HEK293 (cell line): ENCODE measurements around the gene SAMD4B.

Experiments used
- CTCF ChIA-PET: fragments of 350-600 bp; formaldehyde crosslinking; extraction: SDS; loops from one replicate; lab custom pipeline; 2021; ENCODE audit warnings: antibody characterized with exemption; lab: Yijun Ruan, JAX
- POLR2A ChIA-PET: fragments of 300-600 bp; formaldehyde crosslinking; extraction: SDS; loops from one replicate; lab custom pipeline; 2020; ENCODE audit warnings: antibody characterized with exemption, inconsistent platforms; lab: Yijun Ruan, JAX
- H3K27ac ChIP-seq: fragments of 200-500 bp; sonication (Bioruptor generic); 2 replicates; pipeline ENCODE4 v1.5.1; 2014; ENCODE audit warnings: low read depth, low read length, control low read depth, inconsistent platforms; ENCODE audit errors: extremely low read depth
- H3K36me3 ChIP-seq, 2 experiments: fragments of 200-500 bp in 1 of 2; sonication (Bioruptor generic) in 1 of 2; 1 replicate in 1 of 2; 2 replicates in 1 of 2; pipeline ENCODE4 v1.5.1; 2014 to 2017; ENCODE audit warnings: inconsistent platforms in 2 of 2, low read length in 2 of 2; ENCODE audit not compliant: control insufficient read depth in 2 of 2, insufficient read depth in 1 of 2
- H3K4me1 ChIP-seq: fragments of 200-500 bp; sonication (Bioruptor generic); 2 replicates; pipeline ENCODE4 v1.5.1; 2014; ENCODE audit warnings: mild to moderate bottlenecking, low read length, inconsistent platforms; ENCODE audit not compliant: control insufficient read depth, insufficient read depth
- H3K4me3 ChIP-seq: 2 replicates; pipeline ENCODE4 v1.5.1; 2011; ENCODE audit warnings: low read depth, mild to moderate bottlenecking, control low read depth, low read length, moderate library complexity
- H3K9me3 ChIP-seq: fragments of 200-500 bp; sonication (Bioruptor generic); 2 replicates; pipeline ENCODE4 v1.5.1; 2014; ENCODE audit warnings: low read depth, low read length, inconsistent platforms; ENCODE audit not compliant: control insufficient read depth, insufficient read depth
- BCL11A ChIP-seq: fragments of 450-650 bp; formaldehyde crosslinking; IDR thresholded peaks from 2 replicates; pipeline ENCODE4 v1.5.1; 2016; ENCODE audit warnings: low read depth, missing biosample characterization, missing genetic modification characterization
- FEZF1 ChIP-seq: fragments of 450-650 bp; formaldehyde crosslinking; IDR thresholded peaks from 2 replicates; pipeline ENCODE4 v1.5.1; 2016; ENCODE audit warnings: missing biosample characterization, missing genetic modification characterization
- INSM2 ChIP-seq: fragments of 450-650 bp; formaldehyde crosslinking; IDR thresholded peaks from 2 replicates; pipeline ENCODE4 v1.5.1; 2016; ENCODE audit warnings: missing biosample characterization, missing genetic modification characterization
- SP2 ChIP-seq: fragments of 450-650 bp; formaldehyde crosslinking; IDR thresholded peaks from 2 replicates; pipeline ENCODE4 v1.5.1; 2016; ENCODE audit warnings: missing biosample characterization, missing genetic modification characterization
- WT1 ChIP-seq: fragments of 450-650 bp; formaldehyde crosslinking; IDR thresholded peaks from 2 replicates; pipeline ENCODE4 v1.5.1; 2016; ENCODE audit warnings: missing biosample characterization, missing genetic modification characterization
- ZBTB44 ChIP-seq: fragments of 450-650 bp; IDR thresholded peaks from 2 replicates; pipeline ENCODE4 v1.5.1; 2018; ENCODE audit warnings: missing biosample characterization, mild to moderate bottlenecking, missing genetic modification characterization
- ZNF121 ChIP-seq: fragments of 450-650 bp; formaldehyde crosslinking; IDR thresholded peaks from 2 replicates; pipeline ENCODE4 v1.5.1; 2016; ENCODE audit warnings: missing biosample characterization, missing genetic modification characterization
- ZNF169 ChIP-seq: fragments of 450-650 bp; formaldehyde crosslinking; IDR thresholded peaks from 2 replicates; pipeline ENCODE4 v1.5.1; 2016; ENCODE audit warnings: missing biosample characterization, missing genetic modification characterization
- ZNF184 ChIP-seq: fragments of 450-650 bp; IDR thresholded peaks from 2 replicates; pipeline ENCODE4 v1.5.1; 2018; ENCODE audit warnings: missing biosample characterization, mild to moderate bottlenecking, missing genetic modification characterization
- ZNF302 ChIP-seq: fragments of 450-650 bp; formaldehyde crosslinking; IDR thresholded peaks from 2 replicates; pipeline ENCODE4 v1.5.1; 2016; ENCODE audit warnings: missing biosample characterization, missing genetic modification characterization, low read depth
- ZNF335 ChIP-seq: fragments of 450-650 bp; formaldehyde crosslinking; conservative IDR thresholded peaks from 2 replicates; pipeline ENCODE4 v1.5.1; 2016; ENCODE audit warnings: missing biosample characterization, missing genetic modification characterization
- ZNF449 ChIP-seq: fragments of 450-650 bp; formaldehyde crosslinking; IDR thresholded peaks from 2 replicates; pipeline ENCODE4 v1.5.1; 2017; ENCODE audit warnings: missing biosample characterization, mild to moderate bottlenecking, missing genetic modification characterization, moderate library complexity
- ZNF473 ChIP-seq: fragments of 450-650 bp; formaldehyde crosslinking; IDR thresholded peaks from 2 replicates; pipeline ENCODE4 v1.5.1; 2017; ENCODE audit warnings: missing biosample characterization, missing genetic modification characterization
- ZNF544 ChIP-seq: fragments of 450-650 bp; formaldehyde crosslinking; IDR thresholded peaks from 2 replicates; pipeline ENCODE4 v1.5.0; 2017; ENCODE audit warnings: missing biosample characterization, missing genetic modification characterization
- ZNF626 ChIP-seq: fragments of 450-650 bp; sonication (Bioruptor Pico); formaldehyde crosslinking; IDR thresholded peaks from 2 replicates; pipeline ENCODE4 v1.5.1; 2018; ENCODE audit warnings: missing biosample characterization, missing genetic modification characterization, inconsistent platforms
- ZNF664 ChIP-seq: fragments of 450-650 bp; formaldehyde crosslinking; IDR thresholded peaks from 2 replicates; pipeline ENCODE4 v1.5.1; 2016; ENCODE audit warnings: missing biosample characterization, missing genetic modification characterization
- ZNF707 ChIP-seq: fragments of 450-650 bp; formaldehyde crosslinking; IDR thresholded peaks from 2 replicates; pipeline ENCODE4 v1.5.1; 2016; ENCODE audit warnings: missing biosample characterization, missing genetic modification characterization
- ZNF843 ChIP-seq: fragments of 450-650 bp; formaldehyde crosslinking; IDR thresholded peaks from 2 replicates; pipeline ENCODE4 v1.5.1; 2016; ENCODE audit warnings: missing biosample characterization, missing genetic modification characterization
- TF ChIP-seq, protein P1 (sequence below): fragments of 450-650 bp; formaldehyde crosslinking; IDR thresholded peaks from 2 replicates; pipeline ENCODE4 v1.5.1; 2016; ENCODE audit warnings: missing biosample characterization, missing genetic modification characterization
- TF ChIP-seq, protein P2 (sequence below): fragments of 450-650 bp; formaldehyde crosslinking; IDR thresholded peaks from 2 replicates; pipeline ENCODE4 v1.5.0; 2017; ENCODE audit warnings: missing biosample characterization, missing genetic modification characterization, borderline replicate concordance

The SAMD4B gene

GRCh38 chr19:39430675-39431593 lies 88.7 kb downstream of the SAMD4B start (continued):
- TF ChIP-seq ZNF449 (tag by site-specific recombination) (peak; percentile 93), INSM2 (peak; percentile 56)

DNA sequence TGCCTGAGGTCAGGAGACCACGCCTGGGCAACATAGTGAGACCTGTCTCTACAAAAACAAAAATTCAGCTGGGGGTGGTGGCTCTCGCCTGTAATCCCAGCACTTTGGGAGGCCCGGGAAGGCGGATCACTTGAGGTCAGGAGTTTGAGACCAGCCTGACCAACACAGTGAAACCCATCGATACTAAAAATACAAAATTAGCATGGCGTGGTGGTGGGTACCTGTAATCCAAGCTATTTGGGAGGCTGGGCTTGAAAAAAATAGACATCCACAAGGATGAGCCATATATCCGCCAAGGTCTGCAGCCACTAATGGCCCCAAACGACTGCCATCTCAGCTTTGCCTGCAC lies 90.4 kb downstream of the SAMD4B start:
- no peaks in the 10 kb centered on the region for H3K9me3 ChIP-seq
- H3K27ac ChIP-seq: peak overlapping the region; percentile 100
- CTCF ChIA-PET: interaction anchor here (0.6 to 1.8 kb wide), 8 partner anchors 11 to 101 kb away, joined by 3 to 10 read pairs (median 4); partner anchors contain the start of gene EID2B
- H3K4me1 ChIP-seq: peaks cover 30% of the 10 kb centered on the region
- no peak overlapping the region for H3K4me3 ChIP-seq
- peaks cover 32 to 43% of the 10 kb centered on the region in 2 experiments for H3K36me3 ChIP-seq
- POLR2A ChIA-PET: interaction anchor here (0.6 to 3.4 kb wide), 14 partner anchors 8 to 603 kb away, joined by 3 to 20 read pairs (median 6); partner anchors contain the start of genes MED29, PAF1, PLEKHG2 and SAMD4B
- TF ChIP-seq ZNF626 (tag by site-specific recombination): no peak
- peak; percentile 63; the same call in 1 of the 2 replicates for TF ChIP-seq ZNF121 (tag by site-specific recombination)

GRCh38 chr19:39433480-39434079 lies 91.4 kb downstream of the SAMD4B start:
- ChIA-PET POLR2A (interaction anchor here (0.7 to 3.4 kb wide), 8 partner anchors 7 to 47 kb away, joined by 3 to 20 read pairs (median 8); partner anchors contain the start of genes MED29, PAF1, PLEKHG2 and SUPT5H), CTCF (interaction anchor here (0.6 to 1.8 kb wide), 7 partner anchors 19 to 287 kb away, joined by 3 to 10 read pairs (median 4); partner anchors contain the start of gene EID2B)
- Histone ChIP-seq H3K9me3 (no peaks in the 10 kb centered on the region), H3K4me3 (no peak overlapping the region), H3K36me3 (peaks cover 32 to 43% of the 10 kb centered on the region in 2 experiments), H3K4me1 (peaks cover 30% of the 10 kb centered on the region), H3K27ac (peak overlapping the region; percentile 100)
- TF ChIP-seq SP2 (tag by site-specific recombination) (no peak), ZNF184 (tag by site-specific recombination) (no peak), ZBTB44 (tag by site-specific recombination) (no peak), ZNF707 (tag by site-specific recombination) (no peak), ZNF843 (tag by site-specific recombination) (no peak), BCL11A (no peak), ZNF169 (no peak), FEZF1 (no peak), ZNF302 (no peak), ZNF544 (tag by site-specific recombination) (no peak), ZNF664 (no peak), ZNF335 (tag by site-specific recombination) (no peak), WT1 (tag by site-specific recombination) (no peak), ZNF473 (no peak)
- TF ChIP-seq, protein P1, sequence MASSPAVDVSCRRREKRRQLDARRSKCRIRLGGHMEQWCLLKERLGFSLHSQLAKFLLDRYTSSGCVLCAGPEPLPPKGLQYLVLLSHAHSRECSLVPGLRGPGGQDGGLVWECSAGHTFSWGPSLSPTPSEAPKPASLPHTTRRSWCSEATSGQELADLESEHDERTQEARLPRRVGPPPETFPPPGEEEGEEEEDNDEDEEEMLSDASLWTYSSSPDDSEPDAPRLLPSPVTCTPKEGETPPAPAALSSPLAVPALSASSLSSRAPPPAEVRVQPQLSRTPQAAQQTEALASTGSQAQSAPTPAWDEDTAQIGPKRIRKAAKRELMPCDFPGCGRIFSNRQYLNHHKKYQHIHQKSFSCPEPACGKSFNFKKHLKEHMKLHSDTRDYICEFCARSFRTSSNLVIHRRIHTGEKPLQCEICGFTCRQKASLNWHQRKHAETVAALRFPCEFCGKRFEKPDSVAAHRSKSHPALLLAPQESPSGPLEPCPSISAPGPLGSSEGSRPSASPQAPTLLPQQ (tag by site-specific recombination): no peak
- TF ChIP-seq, protein P2, sequence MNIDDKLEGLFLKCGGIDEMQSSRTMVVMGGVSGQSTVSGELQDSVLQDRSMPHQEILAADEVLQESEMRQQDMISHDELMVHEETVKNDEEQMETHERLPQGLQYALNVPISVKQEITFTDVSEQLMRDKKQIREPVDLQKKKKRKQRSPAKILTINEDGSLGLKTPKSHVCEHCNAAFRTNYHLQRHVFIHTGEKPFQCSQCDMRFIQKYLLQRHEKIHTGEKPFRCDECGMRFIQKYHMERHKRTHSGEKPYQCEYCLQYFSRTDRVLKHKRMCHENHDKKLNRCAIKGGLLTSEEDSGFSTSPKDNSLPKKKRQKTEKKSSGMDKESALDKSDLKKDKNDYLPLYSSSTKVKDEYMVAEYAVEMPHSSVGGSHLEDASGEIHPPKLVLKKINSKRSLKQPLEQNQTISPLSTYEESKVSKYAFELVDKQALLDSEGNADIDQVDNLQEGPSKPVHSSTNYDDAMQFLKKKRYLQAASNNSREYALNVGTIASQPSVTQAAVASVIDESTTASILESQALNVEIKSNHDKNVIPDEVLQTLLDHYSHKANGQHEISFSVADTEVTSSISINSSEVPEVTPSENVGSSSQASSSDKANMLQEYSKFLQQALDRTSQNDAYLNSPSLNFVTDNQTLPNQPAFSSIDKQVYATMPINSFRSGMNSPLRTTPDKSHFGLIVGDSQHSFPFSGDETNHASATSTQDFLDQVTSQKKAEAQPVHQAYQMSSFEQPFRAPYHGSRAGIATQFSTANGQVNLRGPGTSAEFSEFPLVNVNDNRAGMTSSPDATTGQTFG: no peak
